Testis (tissue), 2 donors: ENCODE measurements around the gene CELF4.

Experiments used
- CTCF ChIP-seq, 3 experiments: fragments of 450-650 bp in 2 of 3; fragments of 200-600 bp in 1 of 3; sonication (generic) in 1 of 3; IDR thresholded peaks; one replicate each; pipeline ENCODE4 v1.5.1; 2016 to 2019; ENCODE audit warnings: antibody characterized with exemption in 3 of 3, mild to moderate bottlenecking in 2 of 3, moderate library complexity in 1 of 3
- POLR2A ChIP-seq: fragments of 450-650 bp; IDR thresholded peaks from one replicate; pipeline ENCODE4 v1.6.1; 2017; ENCODE audit warnings: antibody characterized with exemption, mild to moderate bottlenecking, moderate library complexity

GRCh38 chr18:37230768-37231167, 334.8 kb downstream of the CELF4 start:
- no peak for TF ChIP-seq CTCF (IDR thresholded peaks at IDR 0.05)
- TF ChIP-seq POLR2A = no peak
